Cortex of kidney (tissue), 1 donor: ENCODE measurements around the gene DPP6.

Experiments used
- DNase-seq: peaks from one replicate; lab custom pipeline; 2025; lab: John Stamatoyannopoulos, UW

DPP6 gene

GRCh38 chr7:154592388-154592787 lies 540.2 kb downstream of the DPP6 start:
- DNase-seq: no peak

- no peak for DNase-seq
Measured at GRCh38 chr7:154598396-154598795, 546.2 kb downstream of the DPP6 start.

- no peak for DNase-seq
Measured at GRCh38 chr7:154598864-154599263, 546.7 kb downstream of the DPP6 start.

DNA sequence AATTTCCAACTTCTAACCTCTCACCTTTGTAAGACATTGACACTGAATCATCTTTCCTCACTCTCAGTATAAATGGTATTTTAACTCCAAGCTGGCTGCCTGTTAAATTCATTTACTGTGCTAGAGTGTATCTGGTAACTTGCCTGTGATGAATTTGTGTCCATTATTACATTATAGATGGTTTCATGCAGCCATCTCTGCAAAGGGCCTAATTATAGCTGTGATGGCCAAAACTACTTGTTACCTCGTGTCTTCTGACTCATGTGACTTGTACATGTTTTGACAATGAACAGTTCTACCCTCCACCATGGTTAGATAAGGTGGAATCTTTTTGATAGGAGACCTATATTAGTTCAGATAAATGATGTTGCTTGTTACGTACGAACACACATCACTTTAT lies 558.7 kb downstream of the DPP6 start:
- DNase-seq: no peak

DNA sequence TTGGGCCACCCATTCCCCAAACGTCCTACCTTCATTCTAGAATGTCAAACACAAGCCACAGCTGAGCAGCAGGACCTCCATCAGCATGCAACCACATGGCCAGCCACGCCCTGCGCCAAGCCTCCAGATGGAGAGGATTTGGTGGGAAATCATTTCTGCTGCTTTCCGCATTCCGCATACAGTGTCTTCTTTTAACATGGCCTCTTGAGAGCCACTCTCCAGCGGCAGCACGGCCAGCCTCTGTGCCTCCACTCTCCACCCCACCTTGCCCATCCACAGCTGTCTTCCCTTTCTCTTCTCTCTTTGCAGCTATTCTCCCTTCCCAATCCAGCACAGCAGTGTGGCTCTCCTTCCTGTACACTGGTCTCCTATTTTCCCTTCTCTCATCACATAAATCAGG lies 561.6 kb downstream of the DPP6 start:
- DNase-seq: no peak

DNA sequence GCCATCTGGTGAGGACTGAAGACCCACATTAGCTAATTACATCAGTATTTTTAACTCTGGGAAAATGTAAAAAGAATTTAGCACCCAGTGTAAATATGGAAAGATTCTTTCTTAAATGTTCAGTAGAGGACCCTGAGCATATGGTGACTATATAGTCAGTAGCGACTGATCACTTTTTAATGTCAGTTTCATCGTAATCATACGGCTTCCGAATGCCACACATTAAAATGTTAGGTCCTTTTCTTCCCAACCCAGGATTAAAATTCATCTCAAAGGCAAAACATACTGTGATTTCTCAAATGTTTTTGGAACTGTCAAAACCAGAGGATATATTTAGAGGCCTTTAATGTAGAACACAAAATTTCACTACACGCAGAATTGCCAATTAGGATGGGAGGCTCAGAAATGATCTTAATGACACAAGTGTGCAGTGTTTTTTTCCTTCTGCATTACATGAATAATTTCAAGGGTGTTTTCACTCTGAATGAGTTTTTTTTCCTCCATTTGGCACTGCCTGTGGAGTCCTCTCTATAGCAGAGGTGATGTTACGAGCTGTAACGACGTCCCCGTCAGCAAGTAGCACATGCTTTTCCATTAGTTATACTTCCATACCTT lies 568.0 kb downstream of the DPP6 start:
- no peak for DNase-seq

GRCh38 chr7:154623399-154623798 lies 571.2 kb downstream of the DPP6 start:
- DNase-seq: no peak

GRCh38 chr7:154627646-154628290 lies 575.6 kb downstream of the DPP6 start:
- no peak for DNase-seq

GRCh38 chr7:154628556-154628955 lies 576.4 kb downstream of the DPP6 start:
- DNase-seq: no peak

- no peak for DNase-seq
Measured at GRCh38 chr7:154631162-154631561, 579.0 kb downstream of the DPP6 start.

DNA sequence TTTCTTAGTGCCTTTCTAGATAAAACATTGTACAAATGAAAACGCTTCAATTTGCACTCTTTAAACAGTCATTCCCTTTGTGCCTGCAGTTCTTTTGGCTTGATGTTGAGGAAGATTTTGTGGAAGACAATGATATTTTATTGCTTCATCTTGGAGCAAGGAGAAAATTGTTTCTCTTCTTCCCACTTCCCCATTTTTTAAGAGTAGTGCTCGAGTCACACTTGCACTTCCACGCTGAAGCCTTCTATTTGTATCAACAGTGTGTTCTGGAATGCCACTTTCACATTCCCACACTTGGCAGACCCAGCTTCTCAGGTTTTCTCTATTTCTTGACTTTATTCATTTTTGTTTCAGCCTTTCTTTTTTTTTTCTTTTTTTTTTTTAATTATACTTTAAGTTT lies 581.4 kb downstream of the DPP6 start:
- DNase-seq: no peak

GRCh38 chr7:154638286-154638685 lies 586.1 kb downstream of the DPP6 start:
- DNase-seq: no peak

- no peak for DNase-seq
Measured at GRCh38 chr7:154640266-154640865, 588.2 kb downstream of the DPP6 start.

GRCh38 chr7:154640917-154641316 lies 588.7 kb downstream of the DPP6 start:
- DNase-seq: no peak

GRCh38 chr7:154644366-154644765 lies 592.2 kb downstream of the DPP6 start:
- no peak for DNase-seq

DNA sequence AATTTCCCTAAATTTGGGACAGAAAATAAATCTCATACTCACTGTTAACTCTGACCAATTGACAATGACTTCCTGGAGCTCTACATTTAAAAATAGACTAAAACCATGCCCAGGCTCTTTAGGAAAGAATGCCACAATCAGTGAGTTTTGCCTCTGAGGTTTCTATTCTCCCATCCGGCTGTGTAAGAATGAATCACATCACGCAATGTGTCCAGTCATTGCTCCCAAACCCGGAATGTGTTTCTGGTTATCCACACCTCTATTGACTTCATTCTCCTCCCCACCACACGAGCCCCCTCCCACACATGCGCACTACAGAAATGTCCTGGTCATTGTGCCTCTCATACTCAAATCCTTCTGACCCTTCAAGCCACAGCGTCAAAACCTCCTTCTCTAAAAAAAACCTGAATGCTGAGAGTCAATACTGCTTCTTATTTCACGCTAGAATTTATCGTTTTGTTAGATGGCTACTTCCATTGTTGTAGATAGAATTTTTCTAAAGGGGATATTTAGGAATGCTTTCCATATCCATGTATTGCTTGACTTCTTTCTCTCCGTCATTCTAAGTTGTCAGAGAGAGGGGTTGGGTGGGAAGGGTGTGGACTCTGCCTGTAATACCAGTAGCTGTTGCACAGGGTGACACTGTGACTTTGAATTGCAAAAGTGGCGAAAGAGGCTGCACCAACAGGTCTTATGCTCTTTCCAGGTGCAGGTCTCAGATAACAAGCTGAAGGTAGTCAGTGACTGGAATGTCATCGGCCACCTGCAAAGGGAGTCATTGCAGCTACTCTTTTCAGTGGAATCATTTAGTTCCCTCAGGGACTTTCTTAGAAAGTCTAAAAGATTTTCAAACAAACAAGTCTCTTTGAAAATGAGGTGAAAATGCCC lies 594.2 kb downstream of the DPP6 start:
- no peak for DNase-seq

- DNase-seq: no peak
Measured at GRCh38 chr7:154647625-154648024, 595.4 kb downstream of the DPP6 start.

DNA sequence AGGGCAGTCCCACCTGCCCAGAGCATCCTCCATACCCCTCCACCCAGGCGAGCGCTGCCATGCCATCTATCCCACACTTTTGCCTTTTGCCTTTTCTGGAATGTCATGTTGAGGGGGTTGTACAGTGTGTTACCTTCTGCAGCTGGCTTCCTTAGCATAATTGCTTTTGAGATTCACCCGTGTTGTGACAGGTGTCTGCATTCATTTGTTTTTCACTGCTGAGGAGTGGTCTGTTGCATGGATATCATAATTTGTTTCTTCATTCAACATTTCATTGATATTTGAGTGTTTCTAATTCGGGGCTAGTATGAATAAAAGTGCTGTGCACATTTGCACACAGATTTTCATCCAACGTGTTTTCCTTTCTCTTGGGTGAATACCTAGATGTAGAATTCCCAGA lies 596.8 kb downstream of the DPP6 start:
- DNase-seq: no peak

DNA sequence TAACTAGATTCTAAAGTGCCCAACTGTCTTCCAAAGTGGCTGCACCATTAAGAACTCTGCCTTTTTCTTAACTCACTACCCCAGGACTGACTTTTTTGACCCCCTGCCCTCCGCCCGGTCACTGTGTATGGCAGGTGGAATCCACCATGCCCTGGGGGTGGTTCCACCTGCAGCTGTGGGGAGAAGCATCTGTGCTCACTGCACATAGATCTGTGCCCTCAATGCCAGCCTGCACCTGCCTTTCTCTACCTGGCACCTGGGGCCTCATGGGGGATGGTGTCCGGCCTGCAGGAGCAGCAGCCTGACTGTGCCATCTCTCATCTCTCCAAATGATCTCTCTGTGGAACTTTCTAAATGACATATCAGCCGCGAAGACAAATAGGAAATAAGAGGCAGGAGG lies 597.2 kb downstream of the DPP6 start:
- DNase-seq: no peak

DNA sequence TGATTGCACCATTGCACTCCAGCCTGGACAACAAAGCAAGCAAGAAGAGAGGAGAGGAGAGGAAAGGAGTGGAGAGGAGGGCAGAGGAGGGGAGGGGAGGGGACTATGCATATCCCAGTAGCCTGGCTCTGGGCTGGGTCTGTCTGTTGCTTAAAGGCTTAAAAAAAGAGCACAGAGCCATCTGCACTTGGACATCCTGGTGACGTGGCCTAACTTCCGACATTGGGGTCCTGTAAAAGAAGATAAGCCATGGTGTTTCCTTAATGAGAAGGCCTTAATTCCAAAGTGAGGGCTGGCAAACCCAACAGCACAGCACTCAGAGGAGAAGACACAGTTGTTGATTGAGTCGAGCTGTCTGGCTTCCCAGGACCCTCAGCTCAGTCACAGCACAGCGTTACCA lies 598.1 kb downstream of the DPP6 start:
- no peak for DNase-seq

DNA sequence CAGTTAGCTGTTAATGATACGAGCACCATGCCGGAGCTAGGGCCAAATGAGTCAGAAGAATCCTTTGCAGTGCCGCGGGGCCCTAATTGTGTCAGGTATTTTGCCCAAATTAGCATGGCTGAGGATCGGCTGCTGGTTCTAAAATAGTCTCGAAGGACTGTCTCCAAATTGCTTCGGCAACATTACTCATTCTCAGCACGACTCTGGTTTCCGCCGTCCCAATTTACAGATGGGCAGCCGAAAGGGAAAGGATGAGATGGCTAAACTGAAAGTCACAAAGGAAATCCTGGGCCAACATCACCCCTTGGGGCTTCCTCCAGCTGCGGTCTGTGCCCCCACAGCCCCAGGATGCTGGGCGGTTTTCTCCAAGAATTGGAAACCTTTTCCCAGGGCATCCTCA lies 599.3 kb downstream of the DPP6 start:
- DNase-seq: no peak

DNA sequence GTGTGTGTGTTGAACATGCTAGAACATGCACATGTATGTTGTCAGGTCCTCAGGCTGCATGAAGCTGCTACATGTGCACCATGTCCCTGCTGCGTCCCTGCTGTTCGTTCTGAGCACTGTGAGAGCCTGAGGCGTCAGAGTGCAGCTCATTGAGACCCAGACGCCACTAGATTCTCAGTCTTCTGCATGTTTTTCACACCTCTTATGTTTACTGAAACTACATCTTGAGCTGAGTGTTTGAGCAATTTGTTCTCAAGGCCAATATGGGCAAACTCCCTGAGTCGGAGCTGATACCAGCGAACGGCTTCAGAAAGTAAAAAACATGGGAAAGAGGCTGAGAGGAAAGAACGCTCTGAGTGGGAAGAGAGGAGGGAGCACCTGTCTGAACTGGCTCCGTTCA lies 600.4 kb downstream of the DPP6 start:
- DNase-seq: no peak

GRCh38 chr7:154653281-154653680 lies 601.1 kb downstream of the DPP6 start:
- no peak for DNase-seq
